HG02759 (cell line): Measurements from ENCODE around the gene CRYZ.

Experiments
- ATAC-seq: cut with Tn5 transposase; IDR thresholded peaks from one replicate; pipeline ENCODE4 v1.9.1; 2021; ENCODE audit warnings: mild to moderate bottlenecking, moderate library complexity; ENCODE audit not compliant: unreplicated experiment

The CRYZ gene

DNA sequence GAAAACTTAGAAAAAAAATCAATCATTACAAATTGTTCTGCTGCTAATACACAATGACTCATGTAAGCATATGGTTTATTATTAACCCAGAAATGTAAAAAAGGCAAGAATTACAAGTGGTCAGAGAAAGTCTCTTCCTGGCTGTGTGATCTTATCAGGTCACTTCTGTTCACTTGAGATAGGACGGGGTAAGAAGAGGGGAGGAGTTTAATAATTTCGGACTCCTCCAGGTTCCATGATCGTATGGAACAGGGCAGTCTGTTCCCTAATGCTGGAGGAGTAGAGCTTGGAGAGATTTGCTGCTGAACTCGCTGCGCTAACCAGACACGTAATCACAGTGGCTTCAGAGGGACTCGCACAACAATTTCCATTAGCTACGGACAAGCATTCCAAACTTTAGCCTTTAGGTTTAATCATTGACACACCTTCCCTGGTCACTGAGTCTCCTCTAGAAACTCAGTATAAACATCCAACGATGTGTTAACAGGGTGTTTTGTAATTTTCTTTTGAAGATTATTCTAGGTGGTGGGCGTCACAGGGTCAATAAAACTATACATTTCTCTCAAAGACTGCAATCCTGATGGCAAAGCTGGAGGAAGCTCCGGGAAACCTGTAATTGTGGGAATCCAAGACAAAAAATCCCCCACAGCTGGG is 1.3 kb downstream of the CRYZ start:
- peak; percentile 23 for ATAC-seq

DNA sequence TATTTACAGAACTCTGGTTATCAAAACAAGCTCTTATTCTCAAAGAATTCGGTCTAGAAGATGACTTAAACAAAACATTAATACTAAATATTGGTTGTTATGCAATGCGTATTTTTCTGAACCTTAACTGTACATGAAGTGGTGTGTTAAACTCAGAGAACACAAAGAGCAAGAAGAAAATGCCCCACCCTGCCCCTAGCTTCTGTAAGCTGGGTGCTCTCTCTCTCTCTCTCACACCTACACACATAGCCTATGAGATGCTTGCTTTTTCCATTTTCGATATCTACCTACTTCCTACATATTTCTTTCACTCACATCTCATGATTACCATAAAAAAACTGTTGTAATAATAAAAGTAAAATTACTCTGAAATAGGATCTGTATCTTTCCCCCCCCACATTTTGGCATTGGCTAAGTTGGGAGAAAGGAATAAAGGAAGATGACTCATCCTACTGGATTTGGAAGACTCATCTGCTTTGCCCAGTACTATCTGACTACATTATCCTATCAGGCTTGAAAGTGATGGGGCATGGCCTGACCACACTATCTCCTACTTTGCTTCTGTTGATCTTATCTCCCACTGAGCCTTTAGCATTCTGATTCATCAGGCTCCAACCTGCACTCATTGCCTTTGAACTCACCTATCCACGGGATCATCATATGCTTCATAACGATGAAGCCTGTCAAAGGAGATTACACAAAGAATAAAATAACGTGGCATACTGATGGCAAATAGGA is 2.9 kb downstream of the CRYZ start:
- no peak for ATAC-seq

- ATAC-seq, result no peak
Measured at GRCh38 chr1:74728736-74729135, 4.1 kb downstream of the CRYZ start.

DNA sequence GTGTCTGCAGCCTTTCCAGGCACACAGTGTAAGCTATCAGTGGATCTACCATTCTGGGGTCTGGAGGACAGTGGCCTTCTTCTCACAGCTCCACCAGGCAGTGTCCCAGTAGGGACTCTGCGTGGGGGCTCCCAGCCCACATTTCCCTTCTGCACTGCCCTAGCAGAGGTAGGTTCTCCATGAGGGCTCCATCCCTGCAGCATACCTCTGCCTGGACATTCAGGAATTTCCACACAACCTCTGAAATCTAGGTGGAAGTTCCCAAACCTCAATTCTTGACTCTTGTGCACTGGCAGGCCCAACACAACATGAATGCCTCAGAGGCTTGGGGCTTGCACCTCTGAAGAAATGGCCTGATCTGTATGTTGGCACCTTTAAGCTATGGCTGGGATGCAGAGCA is 6.8 kb downstream of the CRYZ start:
- ATAC-seq, result no peak

- ATAC-seq, result no peak
Measured at GRCh38 chr1:74717626-74718025, 15.2 kb downstream of the CRYZ start.

DNA sequence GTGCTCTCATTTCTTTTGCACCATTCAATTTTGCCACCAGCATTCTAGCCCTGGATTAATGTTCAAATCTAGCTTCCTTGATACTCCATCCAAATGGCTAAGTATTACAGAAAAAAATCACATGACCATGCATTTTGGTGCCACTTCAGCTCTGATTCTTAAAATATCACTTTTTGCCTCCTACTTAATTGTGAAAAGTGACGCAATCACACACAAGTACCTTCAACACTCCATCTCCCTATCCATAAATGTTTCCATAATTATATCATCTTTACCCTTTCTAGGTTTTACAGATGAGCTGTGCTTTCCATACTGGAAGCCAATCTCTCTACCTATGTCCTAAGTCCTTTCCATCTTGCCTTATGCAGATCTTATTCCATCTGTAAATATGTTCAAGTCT is 16.0 kb downstream of the CRYZ start:
- no peak for ATAC-seq

GRCh38 chr1:74715806-74716205 is 17.0 kb downstream of the CRYZ start:
- ATAC-seq, result no peak

DNA sequence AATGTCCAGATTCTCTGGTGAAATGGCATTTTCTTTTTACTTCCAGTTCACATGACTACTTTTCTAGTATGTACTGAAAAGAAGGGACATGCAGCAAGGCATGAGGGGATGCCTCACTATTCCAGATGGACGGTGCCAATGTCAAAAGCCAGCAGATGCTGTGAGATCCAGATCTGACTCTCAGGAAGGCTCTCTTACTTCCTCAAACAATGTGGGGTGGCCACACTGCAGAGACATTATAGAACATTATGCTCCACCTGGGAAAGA is 17.7 kb downstream of the CRYZ start:
- no peak for ATAC-seq

GRCh38 chr1:74714429-74715235 is 18.2 kb downstream of the CRYZ start:
- ATAC-seq, result peak; percentile 68

- no peak for ATAC-seq
Measured at GRCh38 chr1:74713849-74714248, 19.0 kb downstream of the CRYZ start.

GRCh38 chr1:74712881-74713280 is 20.0 kb downstream of the CRYZ start:
- ATAC-seq, result no peak

- ATAC-seq, result no peak
Measured at GRCh38 chr1:74703386-74704182, 29.3 kb downstream of the CRYZ start.

- peak; percentile 54 for ATAC-seq
Measured at GRCh38 chr1:74699331-74699730, 33.5 kb downstream of the CRYZ start.

DNA sequence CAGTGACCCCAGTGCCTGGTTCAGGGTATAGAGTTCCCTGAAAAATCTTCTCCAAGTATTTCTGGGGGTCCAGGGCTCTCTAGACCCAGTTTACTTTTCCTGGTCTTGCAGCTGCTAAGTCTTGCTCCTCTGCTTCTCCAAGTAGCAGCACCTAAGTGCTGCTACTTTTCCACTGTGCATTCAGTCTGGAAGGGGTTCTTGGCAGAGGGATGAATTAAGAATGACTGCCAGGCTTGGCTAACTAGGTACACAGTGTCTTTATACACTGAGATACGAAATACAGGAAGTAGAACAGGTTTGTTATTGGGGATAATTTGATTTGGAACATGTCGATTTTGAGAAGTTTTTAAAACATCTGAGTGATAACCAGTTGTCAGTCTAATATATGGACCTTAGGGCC is 35.0 kb downstream of the CRYZ start:
- ATAC-seq, result no peak

DNA sequence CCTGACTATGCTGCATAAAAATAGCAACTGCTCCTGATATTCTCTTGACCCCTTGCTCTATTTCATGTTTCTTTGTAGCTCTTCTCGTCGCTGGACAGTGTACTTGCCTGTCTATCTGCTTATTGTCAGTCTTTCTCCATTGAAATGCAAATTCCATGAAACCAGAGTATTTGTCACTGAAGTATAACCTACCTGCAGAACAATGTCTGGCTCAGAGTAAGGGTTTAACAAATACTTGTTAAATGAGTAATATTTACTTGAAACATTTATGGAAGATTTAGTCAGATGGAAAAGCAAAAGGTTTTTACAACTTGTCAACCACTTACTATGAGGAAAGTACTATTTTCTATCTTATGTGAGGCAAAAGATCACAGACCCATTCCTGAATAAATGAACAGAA is 39.4 kb downstream of the CRYZ start:
- ATAC-seq, result no peak

DNA sequence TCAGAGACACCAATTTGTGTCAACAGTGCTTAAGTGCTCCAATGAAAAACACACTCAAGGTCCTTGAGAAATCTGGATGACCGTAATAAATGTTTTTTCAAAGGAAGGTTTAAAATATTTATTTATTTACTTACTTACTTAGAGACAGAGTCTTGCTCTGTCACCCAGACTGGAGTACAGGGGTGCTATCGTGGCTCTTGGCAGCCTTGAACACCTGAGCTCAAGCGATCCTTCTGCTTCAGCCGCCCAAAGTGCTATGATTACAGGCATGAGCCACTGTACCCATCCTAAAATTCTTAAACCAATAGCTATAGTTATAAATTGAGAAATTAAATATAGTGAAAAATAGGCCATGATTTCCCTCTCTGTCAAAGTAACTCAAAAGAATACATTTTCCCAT is 41.9 kb downstream of the CRYZ start:
- no peak for ATAC-seq

- ATAC-seq, result peak; percentile 15
Measured at GRCh38 chr1:74690364-74690696, 42.5 kb downstream of the CRYZ start.

GRCh38 chr1:74689621-74690363 is 43.1 kb downstream of the CRYZ start:
- peak; percentile 79 for ATAC-seq

- ATAC-seq, result no peak
Measured at GRCh38 chr1:74686928-74687327, 45.9 kb downstream of the CRYZ start.

DNA sequence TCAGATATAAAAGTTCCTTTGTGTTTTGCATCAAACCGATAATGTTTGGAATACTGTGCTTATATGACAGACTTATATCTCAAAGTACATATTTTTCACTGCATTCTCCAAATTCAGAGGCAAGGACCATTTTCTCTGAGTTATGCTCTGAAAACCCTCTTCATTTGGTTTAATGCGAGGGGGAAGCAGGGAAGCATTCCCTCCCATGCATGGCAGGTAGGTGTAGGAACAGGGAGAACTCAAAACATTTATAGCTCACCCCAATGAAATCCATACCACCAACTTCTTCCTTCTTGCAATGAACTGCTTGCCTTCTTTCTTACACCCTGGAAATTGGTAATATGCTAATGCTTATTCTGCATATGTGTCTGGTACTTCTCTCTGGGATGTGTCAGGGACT is 48.5 kb downstream of the CRYZ start:
- no peak for ATAC-seq

GRCh38 chr1:74683656-74684055 is 49.2 kb downstream of the CRYZ start:
- ATAC-seq, result no peak
